Ovary (tissue), 9 donors: Measurements from ENCODE around the gene SIK3. TPM values are rescaled to one million over a fixed set of nuclear protein-coding genes. Genes with fewer than 3 reads are reported as not detected.

Experiments used
- DNase-seq, 5 donors: peaks; one replicate each; pipeline ENCODE4 v3.0.0-alpha.2; 2019 to 2020
- H3K27ac ChIP-seq, 2 donors: fragments of 200-600 bp; one replicate each; pipeline versions ENCODE4 v1.5.1 to v1.8.0; 2019 to 2022
- H3K27me3 ChIP-seq: fragments of 200-600 bp; one replicate; pipeline ENCODE4 v1.8.0; 2022
- H3K36me3 ChIP-seq: fragments of 200-600 bp; sonication (generic); one replicate; pipeline ENCODE4 v1.5.1; 2019
- H3K4me1 ChIP-seq: one replicate; pipeline ENCODE4 v1.8.1; 2013; ENCODE audit warnings: mild to moderate bottlenecking, moderate library complexity; ENCODE audit not compliant: insufficient read depth
- H3K4me3 ChIP-seq: fragments of 200-600 bp; sonication (generic); one replicate; pipeline ENCODE4 v1.5.1; 2017
- H3K9me3 ChIP-seq, 2 donors: fragments of 200-600 bp in 1 of 2; sonication (generic) in 1 of 2; one replicate each; pipeline versions ENCODE4 v1.5.1 to v1.8.1; 2013 to 2019; ENCODE audit warnings: mild to moderate bottlenecking in 1 of 2, moderate library complexity in 1 of 2
- CTCF ChIP-seq, 3 donors: fragments of 450-650 bp in 2 of 3; fragments of 200-600 bp in 1 of 3; IDR thresholded peaks; one replicate each; pipeline versions ENCODE4 v1.5.1 to v1.8.0; 2016 to 2022; ENCODE audit warnings: antibody characterized with exemption in 3 of 3, mild to moderate bottlenecking in 1 of 3
- EP300 ChIP-seq: sonication (generic); formaldehyde crosslinking; IDR thresholded peaks from one replicate; pipeline ENCODE4 v1.6.1; 2017; ENCODE audit warnings: antibody characterized with exemption
- POLR2A ChIP-seq: fragments of 450-650 bp; IDR thresholded peaks from one replicate; pipeline ENCODE4 v1.6.1; 2017; ENCODE audit warnings: antibody characterized with exemption, mild to moderate bottlenecking, moderate library complexity
- WGBS, 3 donors: extraction: QIAGEN DNeasy Blood & Tissue Kit in 1 of 3; methylation state at CpG; one replicate each; pipeline versions ENCODE4 v1.1.5 to v1.1.7; 2013 to 2017; 5-methylcytosine and 5-hydroxymethylcytosine counted together
- intact Hi-C, 4 donors: fragments of 100-400 bp; cut with DNase I; formaldehyde crosslinking; loops; one replicate each; pipeline versions ENCODE4 v1.11.0 to v1.15.1; 2022 to 2023
- polyA plus RNA-seq, 2 donors: library from polyadenylated mRNA; stranded (reverse); fragments of 200-250 nt in 1 of 2; fragments of 350-450 nt in 1 of 2; fragmentation: Illumina TruSeq in 1 of 2; extraction: RNeasy Lipid Tissue Mini Kit (QIAGEN cat#74804) in 1 of 2; gene quantifications; one replicate each; pipeline ENCODE4 v1.2.3, GENCODE V29; 2013 to 2014
- total RNA-seq, 7 donors: library from RNA; depleted of rRNA in 2 of 7; stranded (reverse); fragments of >200 nt in 2 of 7; fragmentation: NEBNext Ultra II Directional in 3 of 7; extraction: Animal tissue kit (Norgen Biotek cat#: 25700) in 3 of 7; gene quantifications; one replicate each; pipeline versions ENCODE4 v1.1.0 to v1.2.4, GENCODE V29; 2016 to 2023
- donor health status: DM: no; HTN: no; CAD: no; lungs with moderate emphysema.
- donor health status: DM: no; HTN: no; CAD: no.
- donor health status: Bipolar disorder and iron deficiency.
- donor health status: DM: yes; HTN: yes; CAD: no.
- donor health status: DM: no; HTN: no; CAD: no.
- donor health status: DM: yes; HTN: yes; CAD: no.

Gene SIK3
- total and polyA plus RNA-seq, 9 donors = 18.3 to 134 (median 56.2) TPM

GRCh38 chr11:117090111-117090706 is 8.0 kb downstream of the SIK3 start:
- Histone ChIP-seq H3K36me3 (no peaks in the 10 kb centered on the region), H3K4me1 (peaks cover 10% of the 10 kb centered on the region), H3K9me3 (no peaks in the 10 kb centered on the region), H3K27me3 (no peaks in the 10 kb centered on the region), H3K4me3 (no peak overlapping the region), H3K27ac (no peak overlapping the region)
- intact Hi-C loops = loop anchor here in 1 of 4 donors (10.0 kb wide), 1 partner anchor 95 kb away; no protein-coding TSS in a partner anchor
- WGBS, 3 donors = 93 to 96% (median 95%) methylated on average over 5 of the region's 5 CpGs
- no peak for TF ChIP-seq EP300
- no peak for TF ChIP-seq CTCF (IDR thresholded peaks at IDR 0.05)
- TF ChIP-seq POLR2A = no peak
- no peak for DNase-seq

- 90 to 96% (median 93%) methylated on average over 7 of the region's 7 CpGs for WGBS, 3 donors
- intact Hi-C loops = loop anchor here in 1 of 4 donors (10.0 kb wide), 2 partner anchors 95 to 195 kb away; no protein-coding TSS in a partner anchor
- H3K27me3 ChIP-seq = no peaks in the 10 kb centered on the region
- no peak for DNase-seq
- no peak for TF ChIP-seq CTCF (IDR thresholded peaks at IDR 0.05)
- no peak for TF ChIP-seq EP300
- no peak for TF ChIP-seq POLR2A
- no peak overlapping the region for H3K27ac ChIP-seq
- H3K4me1 ChIP-seq = peaks cover 13% of the 10 kb centered on the region
- H3K36me3 ChIP-seq = no peaks in the 10 kb centered on the region
- no peak overlapping the region for H3K4me3 ChIP-seq
- no peaks in the 10 kb centered on the region for H3K9me3 ChIP-seq
These were observed 8.5 kb downstream of the SIK3 start for GRCh38 chr11:117089685-117090084.

GRCh38 chr11:117087446-117087845 is 10.8 kb downstream of the SIK3 start:
- WGBS, 3 donors = 87 to 94% (median 89%) methylated on average over 3 of the region's 3 CpGs
- peaks cover 18% of the 10 kb centered on the region for H3K4me1 ChIP-seq
- TF ChIP-seq EP300 = no peak
- TF ChIP-seq CTCF (IDR thresholded peaks at IDR 0.05) = no peak
- TF ChIP-seq POLR2A = no peak
- H3K27ac ChIP-seq = no peak overlapping the region
- no peak for DNase-seq
- intact Hi-C loops = loop anchor here in 1 of 4 donors (10.0 kb wide), 1 partner anchor 193 kb away; no protein-coding TSS in a partner anchor
- H3K27me3 ChIP-seq = no peaks in the 10 kb centered on the region
- H3K9me3 ChIP-seq = no peaks in the 10 kb centered on the region
- H3K4me3 ChIP-seq = no peak overlapping the region
- H3K36me3 ChIP-seq = no peaks in the 10 kb centered on the region

GRCh38 chr11:117084992-117085391 is 13.2 kb downstream of the SIK3 start:
- DNase-seq = no peak
- Histone ChIP-seq H3K27me3 (no peaks in the 10 kb centered on the region), H3K4me3 (no peak overlapping the region), H3K27ac (no peak overlapping the region), H3K4me1 (peaks cover 14% of the 10 kb centered on the region), H3K9me3 (no peaks in the 10 kb centered on the region), H3K36me3 (no peaks in the 10 kb centered on the region)
- 64 to 75% (median 66%) methylated on average over 4 of the region's 4 CpGs for WGBS, 3 donors
- TF ChIP-seq POLR2A = no peak
- no peak for TF ChIP-seq CTCF (IDR thresholded peaks at IDR 0.05)
- no peak for TF ChIP-seq EP300
- intact Hi-C loops = loop anchor here in 1 of 4 donors (10.0 kb wide), 1 partner anchor 190 kb away; no protein-coding TSS in a partner anchor
